ENCODE measurements around the gene PAX5. TPM values are rescaled to one million over a fixed set of nuclear protein-coding genes. Genes with fewer than 3 reads are reported as not detected.

The PAX5 gene
- total RNA-seq, 1 experiment from 2014 or later = 0.39 TPM

DNA sequence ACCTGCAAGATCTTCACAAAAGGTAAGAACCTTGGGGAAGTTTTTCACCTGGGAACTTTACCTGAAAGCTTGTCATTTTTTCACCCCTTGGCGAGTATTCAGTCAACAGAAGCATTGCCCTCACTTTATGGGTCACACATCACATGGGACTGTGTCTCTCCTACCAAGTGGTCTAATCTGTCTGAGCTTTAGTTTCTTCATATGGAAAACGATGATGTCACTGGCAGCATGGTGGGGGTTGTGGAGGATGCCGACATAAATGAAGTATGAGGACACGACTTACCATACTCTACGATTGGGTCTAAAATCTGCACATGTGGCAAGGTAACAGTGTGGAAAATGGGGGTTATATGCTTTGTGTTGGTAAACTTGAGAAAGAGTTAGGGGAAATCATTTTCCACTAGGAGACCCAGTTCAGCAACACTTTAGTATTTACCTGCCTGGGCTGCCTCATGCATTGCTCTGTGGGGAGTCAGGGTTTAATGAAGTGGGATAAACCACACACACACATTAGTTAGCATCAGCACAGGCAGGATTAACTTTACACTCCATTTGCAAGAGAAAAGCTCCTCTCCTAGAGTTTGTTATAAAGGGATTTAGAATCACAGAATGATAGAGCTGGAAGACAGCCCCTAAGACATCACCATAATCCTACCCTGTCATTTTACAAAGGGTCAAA lies 19.8 kb upstream of the PAX5 start:
- no peak for DNase-seq
- Histone ChIP-seq H2BK20ac (ENCODE audit: low read depth, low read length, poor library complexity, severe bottlenecking) (no peak overlapping the region), H3K79me2 (ENCODE audit: insufficient read depth, low read length) (no peaks in the 10 kb centered on the region), H4K20me1 (ENCODE audit: control insufficient read depth, insufficient read depth, insufficient read length) (no peaks in the 10 kb centered on the region), H3K4ac (ENCODE audit: low read depth, low read length) (no peak overlapping the region), H2AK5ac (ENCODE audit: insufficient read length, low read length) (no peak overlapping the region), H2BK5ac (ENCODE audit: insufficient read length, low read length) (no peak overlapping the region), H2AFZ (ENCODE audit: low read length) (no peak overlapping the region), H2BK12ac (ENCODE audit: insufficient read length, low read depth, low read length) (no peak overlapping the region), H4K91ac (ENCODE audit: insufficient read length, low read depth, low read length) (no peak overlapping the region), H3K23me2 (ENCODE audit: insufficient read length, low read depth, low read length, poor library complexity, severe bottlenecking) (no peaks in the 10 kb centered on the region), H3T11ph (ENCODE audit: low read length) (no peak overlapping the region), H3K27ac (ENCODE audit: insufficient read length, low read depth, low read length) (no peak overlapping the region), H3K9me3 (ENCODE audit: control insufficient read depth, low read depth, low read length) (no peaks in the 10 kb centered on the region), H4K5ac (ENCODE audit: insufficient read length, low read depth, low read length) (no peak overlapping the region), H3K4me1 (ENCODE audit: insufficient read depth, low read length) (peaks cover 9% of the 10 kb centered on the region; the same call in 1 of the 2 replicates), H2BK120ac (ENCODE audit: low read depth, low read length, poor library complexity, severe bottlenecking) (no peak overlapping the region), H3K79me1 (ENCODE audit: insufficient read depth, low read depth, low read length, poor library complexity, severe bottlenecking) (no peaks in the 10 kb centered on the region), H3K4me2 (ENCODE audit: insufficient read depth, insufficient read length, low read length) (peak overlapping the region; percentile 1), H4K8ac (replicated peaks; ENCODE audit: insufficient read length, low read depth, low read length) (no peak overlapping the region), H3K9ac (ENCODE audit: extremely low read depth, insufficient read length, low read length) (no peak overlapping the region), H3K23ac (ENCODE audit: insufficient read length, low read depth, low read length) (no peak overlapping the region), H2BK15ac (ENCODE audit: low read depth, low read length) (no peak overlapping the region), H3K27me3 (ENCODE audit: insufficient read depth, low read length) (no peaks in the 10 kb centered on the region), H3K56ac (ENCODE audit: insufficient read length, low read depth, low read length) (no peak overlapping the region), H3K18ac (ENCODE audit: insufficient read length, low read depth, low read length) (no peak overlapping the region), H3K14ac (ENCODE audit: insufficient read depth, low read length) (no peak overlapping the region)
- peak overlapping the region; percentile 6 to 57; a peak in 4 of 5 replicates for H3K4me3 Mint-ChIP-seq
- peak overlapping the region; percentile 75 to 98 (median 90); a peak in 6 of 7 replicates for H3K27ac Mint-ChIP-seq
- H3K27me3 Mint-ChIP-seq (ENCODE audit: low read depth) = peaks cover 4% of the 10 kb centered on the region
- TF ChIP-seq, protein P1, sequence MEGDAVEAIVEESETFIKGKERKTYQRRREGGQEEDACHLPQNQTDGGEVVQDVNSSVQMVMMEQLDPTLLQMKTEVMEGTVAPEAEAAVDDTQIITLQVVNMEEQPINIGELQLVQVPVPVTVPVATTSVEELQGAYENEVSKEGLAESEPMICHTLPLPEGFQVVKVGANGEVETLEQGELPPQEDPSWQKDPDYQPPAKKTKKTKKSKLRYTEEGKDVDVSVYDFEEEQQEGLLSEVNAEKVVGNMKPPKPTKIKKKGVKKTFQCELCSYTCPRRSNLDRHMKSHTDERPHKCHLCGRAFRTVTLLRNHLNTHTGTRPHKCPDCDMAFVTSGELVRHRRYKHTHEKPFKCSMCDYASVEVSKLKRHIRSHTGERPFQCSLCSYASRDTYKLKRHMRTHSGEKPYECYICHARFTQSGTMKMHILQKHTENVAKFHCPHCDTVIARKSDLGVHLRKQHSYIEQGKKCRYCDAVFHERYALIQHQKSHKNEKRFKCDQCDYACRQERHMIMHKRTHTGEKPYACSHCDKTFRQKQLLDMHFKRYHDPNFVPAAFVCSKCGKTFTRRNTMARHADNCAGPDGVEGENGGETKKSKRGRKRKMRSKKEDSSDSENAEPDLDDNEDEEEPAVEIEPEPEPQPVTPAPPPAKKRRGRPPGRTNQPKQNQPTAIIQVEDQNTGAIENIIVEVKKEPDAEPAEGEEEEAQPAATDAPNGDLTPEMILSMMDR (conservative IDR thresholded peaks at IDR 0.05) = no peak
- WGBS (ENCODE audit: extremely low coverage, insufficient read length, low lambda C conversion rate) = no CpG with 5 or more reads among the region's 5 CpGs
- H3K4me1 Mint-ChIP-seq = peaks cover 43 to 50% of the 10 kb centered on the region in 2 experiments
- H3K9me3 Mint-ChIP-seq = no peaks in the 10 kb centered on the region; a peak in 1 of 5 replicates
- no peaks in the 10 kb centered on the region for H3K36me3 Mint-ChIP-seq (ENCODE audit: insufficient read depth in 1 of 3, low read depth in 3 of 3)
